ENCODE measurements around the gene MPPED2.

DNA sequence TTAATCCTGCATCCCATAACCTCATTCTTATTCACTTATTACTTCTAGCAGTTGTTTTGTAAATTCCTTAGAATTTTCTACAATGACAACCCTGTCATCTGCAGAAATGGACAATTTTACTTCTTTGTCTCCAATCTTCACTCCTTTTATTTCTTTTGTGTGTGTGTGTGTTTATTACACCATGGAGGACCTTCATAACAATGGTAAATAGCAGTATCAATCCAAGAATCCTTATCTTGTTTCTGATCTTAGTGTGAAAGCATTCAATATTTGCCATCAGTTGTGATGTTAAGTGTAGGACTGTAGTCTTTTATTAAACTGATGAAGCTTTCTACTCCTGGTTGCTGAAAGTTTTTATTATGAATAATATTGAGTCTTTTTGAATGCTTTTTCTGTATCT is 109.1 kb downstream of the MPPED2 start:
- TF ChIP-seq, protein P1, sequence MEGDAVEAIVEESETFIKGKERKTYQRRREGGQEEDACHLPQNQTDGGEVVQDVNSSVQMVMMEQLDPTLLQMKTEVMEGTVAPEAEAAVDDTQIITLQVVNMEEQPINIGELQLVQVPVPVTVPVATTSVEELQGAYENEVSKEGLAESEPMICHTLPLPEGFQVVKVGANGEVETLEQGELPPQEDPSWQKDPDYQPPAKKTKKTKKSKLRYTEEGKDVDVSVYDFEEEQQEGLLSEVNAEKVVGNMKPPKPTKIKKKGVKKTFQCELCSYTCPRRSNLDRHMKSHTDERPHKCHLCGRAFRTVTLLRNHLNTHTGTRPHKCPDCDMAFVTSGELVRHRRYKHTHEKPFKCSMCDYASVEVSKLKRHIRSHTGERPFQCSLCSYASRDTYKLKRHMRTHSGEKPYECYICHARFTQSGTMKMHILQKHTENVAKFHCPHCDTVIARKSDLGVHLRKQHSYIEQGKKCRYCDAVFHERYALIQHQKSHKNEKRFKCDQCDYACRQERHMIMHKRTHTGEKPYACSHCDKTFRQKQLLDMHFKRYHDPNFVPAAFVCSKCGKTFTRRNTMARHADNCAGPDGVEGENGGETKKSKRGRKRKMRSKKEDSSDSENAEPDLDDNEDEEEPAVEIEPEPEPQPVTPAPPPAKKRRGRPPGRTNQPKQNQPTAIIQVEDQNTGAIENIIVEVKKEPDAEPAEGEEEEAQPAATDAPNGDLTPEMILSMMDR (IDR thresholded peaks at IDR 0.05; ENCODE audit: low read depth, low read length): no peak
- no peak for TF ChIP-seq EZH2phosphoT487 (IDR thresholded peaks at IDR 0.05; ENCODE audit: low read depth)

Data from OCI-LY3 (cell line).